Liver (tissue), 9 donors: ENCODE results near the gene STAT5B. TPM values are rescaled to one million over a fixed set of nuclear protein-coding genes. Genes with fewer than 3 reads are reported as not detected.

Source experiments
- DNase-seq: peaks from one replicate; pipeline ENCODE4 v3.0.0-alpha.2; 2017; ENCODE audit warnings: low spot score
- H3K27ac ChIP-seq, 2 donors: one replicate each; pipeline ENCODE4 v1.7.0; 2013; ENCODE audit warnings: inconsistent platforms in 2 of 2, low read length in 2 of 2, control low read depth in 1 of 2, low read depth in 1 of 2, mild to moderate bottlenecking in 1 of 2
- H3K27me3 ChIP-seq, 4 donors: one replicate each; pipeline versions ENCODE4 v1.6.1 to v1.7.0; 2013; ENCODE audit warnings: low read length in 3 of 4, inconsistent platforms in 1 of 4, mild to moderate bottlenecking in 1 of 4, moderate library complexity in 1 of 4; ENCODE audit not compliant: control insufficient read depth in 4 of 4, insufficient read depth in 4 of 4
- H3K36me3 ChIP-seq, 4 donors: one replicate each; pipeline versions ENCODE4 v1.6.1 to v1.7.0; 2013; ENCODE audit warnings: low read length in 3 of 4, mild to moderate bottlenecking in 3 of 4, low read depth in 1 of 4, moderate library complexity in 1 of 4; ENCODE audit not compliant: control insufficient read depth in 4 of 4, insufficient read depth in 3 of 4
- H3K4me1 ChIP-seq, 4 donors: one replicate each; pipeline versions ENCODE4 v1.6.1 to v1.7.0; 2013; ENCODE audit warnings: low read length in 3 of 4, mild to moderate bottlenecking in 3 of 4, moderate library complexity in 1 of 4; ENCODE audit not compliant: control insufficient read depth in 4 of 4, insufficient read depth in 4 of 4
- H3K4me3 ChIP-seq, 3 donors: one replicate each; pipeline versions ENCODE4 v1.6.1 to v1.7.0; 2013; ENCODE audit warnings: low read length in 3 of 3, control low read depth in 1 of 3, low read depth in 1 of 3, mild to moderate bottlenecking in 1 of 3
- H3K9ac ChIP-seq, 2 donors: one replicate each; pipeline ENCODE4 v1.7.0; 2013; ENCODE audit warnings: low read length in 2 of 2, mild to moderate bottlenecking in 2 of 2, moderate library complexity in 2 of 2, control low read depth in 1 of 2, low read depth in 1 of 2
- H3K9me3 ChIP-seq, 4 donors: one replicate each; pipeline versions ENCODE4 v1.6.1 to v1.7.0; 2013; ENCODE audit warnings: low read length in 3 of 4; ENCODE audit not compliant: control insufficient read depth in 4 of 4
- ATF3 ChIP-seq: IDR thresholded peaks from 2 replicates; pipeline ENCODE4 v1.6.1; 2016; ENCODE audit warnings: antibody characterized with exemption
- CTCF ChIP-seq: fragments of 150-350 bp; IDR thresholded peaks from 2 replicates; pipeline ENCODE4 v1.5.1; 2017; ENCODE audit warnings: improper control_type of control experiment, low read depth, low read length; ENCODE audit not compliant: missing input control
- EGR1 ChIP-seq, 2 donors: IDR thresholded peaks; 2 replicates each; pipeline ENCODE4 v1.6.1; 2016 to 2018; ENCODE audit warnings: antibody characterized with exemption in 2 of 2, low read depth in 2 of 2
- FOXA1 ChIP-seq: IDR thresholded peaks from 2 replicates; pipeline ENCODE4 v1.6.1; 2016; ENCODE audit warnings: antibody characterized with exemption
- FOXA2 ChIP-seq: IDR thresholded peaks from 2 replicates; pipeline ENCODE4 v1.6.1; 2016; ENCODE audit warnings: antibody characterized with exemption
- GABPA ChIP-seq, 2 donors: IDR thresholded peaks in 1 of 2; conservative IDR thresholded peaks in 1 of 2; 2 replicates each; pipeline ENCODE4 v1.6.1; 2016; ENCODE audit warnings: antibody characterized with exemption in 2 of 2, mild to moderate bottlenecking in 1 of 2, moderate library complexity in 1 of 2
- HNF4A ChIP-seq, 2 donors: conservative IDR thresholded peaks; 2 replicates each; pipeline ENCODE4 v1.6.1; 2016; ENCODE audit warnings: antibody characterized with exemption in 2 of 2, mild to moderate bottlenecking in 2 of 2
- JUND ChIP-seq, 2 donors: IDR thresholded peaks; 2 replicates each; pipeline ENCODE4 v1.6.1; 2016; ENCODE audit warnings: antibody characterized with exemption in 2 of 2
- NR2F2 ChIP-seq: IDR thresholded peaks from 2 replicates; pipeline ENCODE4 v1.6.1; 2016; ENCODE audit warnings: antibody characterized with exemption
- RAD21 ChIP-seq, 2 donors: IDR thresholded peaks; 2 replicates each; pipeline ENCODE4 v1.6.1; 2016; ENCODE audit warnings: antibody characterized with exemption in 2 of 2, mild to moderate bottlenecking in 2 of 2
- REST ChIP-seq: IDR thresholded peaks from 2 replicates; pipeline ENCODE4 v1.6.1; 2016; ENCODE audit warnings: antibody characterized with exemption, mild to moderate bottlenecking
- RXRA ChIP-seq, 2 donors: IDR thresholded peaks; 2 replicates each; pipeline ENCODE4 v1.6.1; 2017 to 2018; ENCODE audit warnings: antibody characterized with exemption in 2 of 2, mild to moderate bottlenecking in 1 of 2
- SP1 ChIP-seq: IDR thresholded peaks from 2 replicates; pipeline ENCODE4 v1.6.1; 2018; ENCODE audit warnings: antibody characterized with exemption, mild to moderate bottlenecking
- TAF1 ChIP-seq: conservative IDR thresholded peaks from 2 replicates; pipeline ENCODE4 v1.6.1; 2016; ENCODE audit warnings: antibody characterized with exemption, mild to moderate bottlenecking
- YY1 ChIP-seq: IDR thresholded peaks from 2 replicates; pipeline ENCODE4 v1.6.1; 2016; ENCODE audit warnings: antibody characterized with exemption, mild to moderate bottlenecking
- WGBS: extraction: QIAGEN DNeasy Blood & Tissue Kit; methylation state at CpG from one replicate; pipeline ENCODE4 v1.1.7; 2013; 5-methylcytosine and 5-hydroxymethylcytosine counted together
- polyA plus RNA-seq, 2 donors: library from polyadenylated mRNA; stranded (reverse) in 1 of 2; unstranded in 1 of 2; fragments of 200-250 nt in 1 of 2; fragments of >200 nt in 1 of 2; fragmentation: Nextera tagmentation in 1 of 2; extraction: Ambion mirVana in 1 of 2; gene quantifications; one replicate each; pipeline versions ENCODE4 v1.2.1 to v1.2.3, GENCODE V29; 2013 to 2015
- total RNA-seq, 2 donors: library from RNA; depleted of rRNA; stranded (reverse); fragments of >200 nt; gene quantifications; one replicate each; pipeline ENCODE4 v1.2.3, GENCODE V29; 2014
- TF ChIP-seq, protein P1 (sequence below): IDR thresholded peaks from 2 replicates; pipeline ENCODE4 v1.6.1; 2016; ENCODE audit warnings: antibody characterized with exemption
- TF ChIP-seq, protein P2 (sequence below): IDR thresholded peaks from 2 replicates; pipeline ENCODE4 v1.6.1; 2016; ENCODE audit warnings: antibody characterized with exemption
- donor health status: healthy.
- donor health status: healthy.
- donor health status: healthy.
- donor health status: healthy.
- donor health status: healthy.

STAT5B gene
- total and polyA plus RNA-seq, 4 donors, result 6.7 to 33.9 (median 21.6) TPM

GRCh38 chr17:42287305-42287976 lies 11.2 kb upstream of the STAT5B start (continued):
- no peak for TF ChIP-seq CTCF
- TF ChIP-seq RAD21 (IDR thresholded peaks at IDR 0.05), result no peak
- no peak for TF ChIP-seq FOXA1

DNA sequence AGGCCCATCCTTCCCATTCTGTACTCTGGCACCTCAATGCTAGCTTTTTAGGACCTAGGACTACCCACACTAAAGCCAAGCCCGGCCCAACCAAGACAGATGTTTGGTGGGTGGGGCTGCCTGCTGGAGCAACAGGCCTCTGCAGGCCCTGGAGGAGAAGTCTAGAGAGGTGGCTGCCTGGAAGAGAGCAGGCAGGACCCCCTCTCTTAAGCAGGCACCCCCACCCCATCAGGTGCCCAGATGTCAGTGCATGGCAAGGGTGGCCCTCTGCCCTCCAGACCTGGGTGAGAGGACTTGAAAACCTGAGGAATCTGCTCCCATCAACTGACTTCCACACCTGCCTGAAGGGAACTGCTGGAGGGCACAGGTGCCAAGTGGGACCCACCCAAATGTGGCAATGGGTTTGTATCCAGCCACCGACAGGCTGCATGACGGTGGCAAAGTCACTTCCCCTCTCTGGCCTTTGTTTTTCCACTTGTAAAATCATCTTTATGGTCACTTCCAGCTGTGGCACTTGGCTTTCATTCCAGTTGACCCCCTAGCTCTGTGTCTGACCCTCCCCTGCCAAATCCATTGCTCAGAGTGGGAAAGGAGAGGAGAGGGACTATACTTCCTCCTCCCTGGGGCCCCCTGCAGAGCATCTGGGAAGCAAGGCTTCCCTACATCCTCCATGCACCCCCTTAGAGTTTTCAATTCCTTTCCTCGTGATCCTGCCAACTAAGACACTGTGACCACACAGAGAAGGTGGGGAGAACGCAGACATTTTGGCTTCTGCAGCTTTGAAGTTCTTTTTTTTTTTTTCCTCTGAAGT lies 10.4 kb upstream of the STAT5B start:
- Histone ChIP-seq H3K27me3 (no peaks in the 10 kb centered on the region), H3K9me3 (no peaks in the 10 kb centered on the region), H3K9ac (peak overlapping the region in 1 of 2 donors; percentile 32), H3K4me1 (peaks cover 0 to 20% (median 7%) of the 10 kb centered on the region in 4 donors), H3K36me3 (no peaks in the 10 kb centered on the region), H3K27ac (peak overlapping the region in 1 of 2 donors; percentile 75), H3K4me3 (no peak overlapping the region)
- no peak for DNase-seq
- TF ChIP-seq HNF4A (conservative IDR thresholded peaks at IDR 0.05), result no peak
- no peak for TF ChIP-seq REST
- 72% methylated on average over 5 of the region's 5 CpGs for WGBS

GRCh38 chr17:42285346-42286050 lies 9.3 kb upstream of the STAT5B start:
- H3K27me3 ChIP-seq, result no peaks in the 10 kb centered on the region
- H3K9me3 ChIP-seq, result no peaks in the 10 kb centered on the region
- peaks cover 0 to 20% (median 7%) of the 10 kb centered on the region in 4 donors for H3K4me1 ChIP-seq
- H3K4me3 ChIP-seq, result no peak overlapping the region
- TF ChIP-seq TAF1 (no peak), SP1 (no peak), NR2F2 (no peak), RXRA (IDR thresholded peaks at IDR 0.05) (no peak), FOXA1 (no peak), YY1 (no peak), CTCF (no peak), HNF4A (conservative IDR thresholded peaks at IDR 0.05) (no peak), FOXA2 (no peak), ATF3 (no peak), JUND (IDR thresholded peaks at IDR 0.05) (no peak), GABPA (IDR thresholded peaks at IDR 0.05 in 1 of 2, conservative IDR thresholded peaks at IDR 0.05 in 1 of 2) (no peak), RAD21 (IDR thresholded peaks at IDR 0.05) (no peak), EGR1 (IDR thresholded peaks at IDR 0.05; ENCODE audit: low read depth in 2 of 2) (no peak)
- TF ChIP-seq, protein P1, sequence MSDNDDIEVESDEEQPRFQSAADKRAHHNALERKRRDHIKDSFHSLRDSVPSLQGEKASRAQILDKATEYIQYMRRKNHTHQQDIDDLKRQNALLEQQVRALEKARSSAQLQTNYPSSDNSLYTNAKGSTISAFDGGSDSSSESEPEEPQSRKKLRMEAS, result no peak
- TF ChIP-seq, protein P2, sequence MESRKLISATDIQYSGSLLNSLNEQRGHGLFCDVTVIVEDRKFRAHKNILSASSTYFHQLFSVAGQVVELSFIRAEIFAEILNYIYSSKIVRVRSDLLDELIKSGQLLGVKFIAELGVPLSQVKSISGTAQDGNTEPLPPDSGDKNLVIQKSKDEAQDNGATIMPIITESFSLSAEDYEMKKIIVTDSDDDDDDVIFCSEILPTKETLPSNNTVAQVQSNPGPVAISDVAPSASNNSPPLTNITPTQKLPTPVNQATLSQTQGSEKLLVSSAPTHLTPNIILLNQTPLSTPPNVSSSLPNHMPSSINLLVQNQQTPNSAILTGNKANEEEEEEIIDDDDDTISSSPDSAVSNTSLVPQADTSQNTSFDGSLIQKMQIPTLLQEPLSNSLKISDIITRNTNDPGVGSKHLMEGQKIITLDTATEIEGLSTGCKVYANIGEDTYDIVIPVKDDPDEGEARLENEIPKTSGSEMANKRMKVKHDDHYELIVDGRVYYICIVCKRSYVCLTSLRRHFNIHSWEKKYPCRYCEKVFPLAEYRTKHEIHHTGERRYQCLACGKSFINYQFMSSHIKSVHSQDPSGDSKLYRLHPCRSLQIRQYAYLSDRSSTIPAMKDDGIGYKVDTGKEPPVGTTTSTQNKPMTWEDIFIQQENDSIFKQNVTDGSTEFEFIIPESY, result no peak
- DNase-seq, result no peak
- no peaks in the 10 kb centered on the region for H3K36me3 ChIP-seq
- WGBS, result 92% methylated on average over 11 of the region's 11 CpGs
- no peak overlapping the region for H3K9ac ChIP-seq
- H3K27ac ChIP-seq, result no peak overlapping the region
